ENCODE measurements around the gene CYS1.
"Not testable (repeated sequence)": the region's sequence is repeated elsewhere in the genome, so short reads cannot be mapped to it uniquely, and the experiment has no call there.

Gene CYS1, protein sequence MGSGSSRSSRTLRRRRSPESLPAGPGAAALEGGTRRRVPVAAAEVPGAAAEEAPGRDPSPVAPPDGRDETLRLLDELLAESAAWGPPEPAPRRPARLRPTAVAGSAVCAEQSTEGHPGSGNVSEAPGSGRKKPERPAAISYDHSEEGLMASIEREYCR

GRCh38 chr2:10079870-10080535 lies at the start of gene CYS1:
Gene CYS1 (minus strand): TSS chr2:10080411. CDS start chr2:10080223, 188 bp downstream.
- DNase-seq: no peak

- DNase-seq: no peak
Observed at GRCh38 chr2:10129490-10129889, 49.3 kb upstream of the CYS1 start.

GRCh38 chr2:10128420-10128819 lies 48.2 kb upstream of the CYS1 start:
- DNase-seq: no peak

- DNase-seq: no peak
Observed at GRCh38 chr2:10126632-10127026, 46.4 kb upstream of the CYS1 start.

DNA sequence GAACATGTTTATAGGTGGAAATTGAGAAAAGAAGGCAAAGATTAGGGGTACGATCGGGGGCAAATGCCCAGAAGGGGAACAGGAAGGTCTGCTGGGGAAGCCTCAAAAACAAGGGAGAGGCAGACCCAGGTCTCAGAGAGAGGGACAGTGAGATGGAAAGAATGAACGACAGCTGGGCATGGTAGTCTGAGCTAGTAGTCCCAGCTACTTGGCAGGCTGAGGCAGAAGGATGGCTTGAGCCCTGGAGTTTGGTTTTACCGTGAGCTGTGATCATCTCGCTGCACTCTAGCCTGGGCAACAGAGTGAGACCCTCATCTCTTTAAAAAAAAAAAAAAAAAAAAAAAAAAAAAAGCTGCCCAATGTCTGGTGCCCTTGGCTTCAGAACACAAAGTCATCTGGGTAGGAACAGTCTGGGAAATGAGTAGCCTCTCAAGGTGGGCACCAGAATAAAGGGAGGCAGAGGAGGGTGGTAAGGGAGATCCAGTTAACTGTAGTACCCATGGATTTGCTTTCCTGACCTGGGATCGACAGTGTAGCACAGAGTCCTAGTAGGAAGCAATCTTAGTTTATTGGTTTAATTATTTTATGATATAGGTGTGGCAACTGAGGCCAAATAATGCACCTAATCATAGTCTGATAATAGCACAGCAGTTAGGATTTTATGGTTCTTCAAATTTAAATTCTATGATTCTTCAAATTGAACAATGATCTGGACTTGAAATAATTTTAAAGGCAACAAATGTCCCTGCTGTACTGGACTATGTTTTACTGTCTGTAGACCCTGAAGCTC lies 45.8 kb upstream of the CYS1 start:
- DNase-seq: no peak

DNA sequence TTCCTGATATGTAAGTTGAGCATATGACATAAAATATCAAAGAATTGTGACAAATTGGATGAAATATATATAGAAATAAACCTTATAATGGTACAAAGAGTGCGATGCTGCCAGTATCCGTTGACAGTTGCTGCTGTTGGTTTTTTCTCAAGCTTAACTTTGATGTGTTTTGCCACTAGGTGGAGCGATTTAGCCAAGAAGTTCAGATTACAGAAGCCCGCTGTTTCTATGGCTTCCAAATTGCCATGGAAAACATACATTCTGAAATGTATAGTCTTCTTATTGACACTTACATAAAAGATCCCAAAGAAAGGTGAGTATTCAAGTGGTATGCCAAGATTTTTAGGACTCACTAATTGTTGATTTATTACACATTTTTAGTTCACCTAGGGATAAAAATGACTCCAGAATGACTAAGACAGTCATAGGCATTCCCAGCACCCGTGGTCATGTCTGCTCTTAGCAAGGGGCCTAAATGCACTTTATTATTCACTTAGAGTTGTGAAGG lies 44.4 kb upstream of the CYS1 start:
- no peak for DNase-seq

DNA sequence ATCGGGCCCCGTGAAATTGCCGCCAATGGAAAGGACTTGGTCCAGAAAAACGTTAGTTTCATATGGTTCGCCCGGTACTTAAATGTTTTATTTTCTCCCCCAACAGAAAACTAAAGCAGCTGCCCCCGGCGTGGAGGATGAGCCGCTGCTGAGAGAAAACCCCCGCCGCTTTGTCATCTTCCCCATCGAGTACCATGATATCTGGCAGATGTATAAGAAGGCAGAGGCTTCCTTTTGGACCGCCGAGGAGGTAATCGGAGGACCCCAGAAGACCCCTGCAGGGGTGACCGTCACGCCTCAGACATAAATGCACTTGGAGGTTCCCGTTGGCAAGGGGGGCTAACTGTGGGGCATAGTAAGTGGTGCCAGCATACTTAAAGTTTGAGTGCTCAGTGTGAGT lies 43.1 kb upstream of the CYS1 start:
- DNase-seq: no peak

GRCh38 chr2:10122500-10123280 lies 42.5 kb upstream of the CYS1 start, which contains the start of gene RRM2:
Gene RRM2 (plus strand): TSS chr2:10122739. CDS start chr2:10122799, 60 bp downstream.
- peak; percentile 97 for DNase-seq

GRCh38 chr2:10120877-10121574 lies 40.8 kb upstream of the CYS1 start:
- no peak for DNase-seq

DNA sequence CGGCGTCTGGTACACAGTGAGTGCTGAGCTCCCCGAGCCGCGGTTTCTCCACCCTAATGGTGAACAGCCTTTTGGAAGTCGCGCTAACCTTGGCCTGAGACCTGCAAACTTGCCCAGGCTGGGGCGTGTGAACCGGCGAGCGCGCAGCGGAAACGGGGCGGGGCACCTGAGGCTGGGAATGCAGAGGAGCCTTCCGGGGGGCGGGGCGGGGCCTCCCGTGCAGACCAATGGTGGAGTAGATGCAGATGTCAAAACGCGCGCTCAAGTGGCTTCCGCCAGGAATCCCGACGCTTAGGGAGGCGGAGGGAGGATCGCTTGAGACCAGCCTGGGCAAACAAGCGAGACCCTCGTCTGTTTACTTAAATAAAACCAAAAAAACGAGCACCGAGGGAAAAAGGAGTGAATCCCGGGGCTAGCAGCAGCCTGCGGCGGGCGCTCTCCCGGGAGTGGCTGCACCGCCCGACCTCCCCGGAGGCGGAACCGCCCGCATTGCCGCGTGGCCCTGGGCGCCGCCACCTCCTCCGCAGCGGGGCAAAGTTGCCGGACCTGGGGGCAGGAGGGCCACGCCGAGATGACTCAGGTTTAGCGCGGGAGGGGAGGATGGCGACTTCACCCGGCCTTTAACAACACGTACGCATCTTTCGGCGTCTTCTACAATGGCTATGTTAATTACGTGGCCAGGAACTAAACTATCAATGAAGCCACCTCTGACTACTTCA lies 40.1 kb upstream of the CYS1 start:
- peak; percentile 95 for DNase-seq

DNA sequence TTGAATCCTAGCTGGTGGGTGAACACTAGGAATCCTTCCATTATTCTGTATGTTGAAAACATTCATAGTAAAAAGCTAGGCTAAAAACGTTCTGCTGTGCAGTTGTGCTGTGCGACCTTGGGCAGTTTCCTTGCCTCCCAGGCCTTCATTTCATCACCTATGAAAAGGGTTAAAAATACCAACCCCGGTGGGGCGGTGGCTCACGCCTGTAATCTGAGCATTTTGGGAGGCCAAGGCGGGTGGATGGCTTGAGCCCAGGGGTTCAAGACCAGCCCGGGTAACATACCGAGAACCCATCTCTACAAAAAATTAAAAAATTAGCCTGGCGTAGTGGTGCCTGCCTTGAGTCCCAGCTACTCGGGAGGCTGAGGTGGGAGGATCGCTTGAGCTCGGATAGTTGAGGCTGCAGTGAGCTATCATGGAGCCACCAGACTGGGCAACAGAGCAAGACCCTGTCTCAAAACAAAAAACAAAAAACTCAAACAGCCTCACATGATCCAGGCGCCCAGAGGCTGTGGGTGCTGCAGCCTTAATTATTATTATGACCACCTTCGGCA lies 39.5 kb upstream of the CYS1 start:
- no peak for DNase-seq

- DNase-seq: no peak
Observed at GRCh38 chr2:10119027-10119325, 38.8 kb upstream of the CYS1 start.

DNA sequence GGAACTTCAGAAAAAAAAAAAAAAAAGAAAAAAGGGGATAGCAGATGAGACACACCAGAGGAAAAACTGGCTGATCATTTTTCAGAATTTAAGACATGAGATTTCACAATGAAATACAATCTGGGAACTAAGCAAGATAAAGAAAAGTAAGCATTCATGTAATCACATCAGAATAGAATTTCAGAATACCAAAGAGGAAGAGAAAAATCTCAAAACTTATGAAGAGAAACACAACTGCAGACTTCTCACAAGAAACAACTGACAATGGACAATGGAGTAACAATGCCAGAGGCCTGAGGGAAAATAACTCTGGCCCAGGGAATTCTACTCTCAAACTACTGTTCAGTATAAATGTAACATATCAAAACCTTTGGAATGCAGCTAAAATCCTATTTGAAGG lies 29.1 kb upstream of the CYS1 start:
- no peak for DNase-seq

- DNase-seq: not testable (repeated sequence)
Observed at GRCh38 chr2:10104906-10105305, 24.7 kb upstream of the CYS1 start.

DNA sequence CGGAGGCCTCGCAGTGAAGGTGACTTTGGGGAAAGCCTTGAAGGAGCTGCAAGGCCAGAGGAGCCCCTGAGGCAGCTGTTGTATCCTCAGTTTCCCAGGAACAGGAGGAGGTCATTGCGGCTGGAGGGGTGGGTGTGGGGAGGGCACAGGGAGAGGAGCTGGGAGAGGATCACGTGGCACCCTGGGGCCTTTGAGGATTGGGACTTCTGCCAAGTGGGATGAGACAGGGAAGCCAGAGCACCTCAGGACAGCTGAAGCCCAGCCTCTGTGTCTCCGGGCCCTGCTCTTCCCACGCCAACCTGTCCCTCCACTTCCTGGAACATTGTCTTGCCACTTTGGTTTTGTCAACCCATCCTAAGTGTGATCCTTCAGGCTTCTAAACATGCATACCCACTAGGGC lies 23.0 kb upstream of the CYS1 start:
- no peak for DNase-seq

DNA sequence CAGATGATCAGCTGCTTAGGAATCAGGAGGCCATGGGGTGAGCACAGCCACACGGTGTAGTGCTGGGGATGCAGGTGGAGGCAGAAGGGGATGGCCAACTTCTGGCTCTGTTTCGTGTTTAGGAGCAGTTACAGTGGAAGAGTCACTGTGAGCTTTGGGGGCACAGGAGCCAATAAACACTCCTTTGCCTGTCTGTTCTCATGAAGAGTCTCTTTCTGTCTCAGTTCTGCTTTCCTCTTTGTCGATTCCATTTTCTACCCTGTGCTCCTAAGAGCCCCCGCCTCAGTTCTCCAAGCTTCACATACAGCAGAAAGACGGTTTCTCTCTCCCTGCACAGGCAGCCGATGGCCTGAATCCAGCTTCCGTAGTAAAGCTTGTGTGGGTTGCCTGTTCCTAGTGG lies 21.3 kb upstream of the CYS1 start:
- DNase-seq: no peak

GRCh38 chr2:10097352-10098148 lies 17.3 kb upstream of the CYS1 start:
- no peak for DNase-seq

- DNase-seq: no peak
Observed at GRCh38 chr2:10096641-10097040, 16.4 kb upstream of the CYS1 start.

- no peak for DNase-seq
Observed at GRCh38 chr2:10095175-10095574, 15.0 kb upstream of the CYS1 start.

DNA sequence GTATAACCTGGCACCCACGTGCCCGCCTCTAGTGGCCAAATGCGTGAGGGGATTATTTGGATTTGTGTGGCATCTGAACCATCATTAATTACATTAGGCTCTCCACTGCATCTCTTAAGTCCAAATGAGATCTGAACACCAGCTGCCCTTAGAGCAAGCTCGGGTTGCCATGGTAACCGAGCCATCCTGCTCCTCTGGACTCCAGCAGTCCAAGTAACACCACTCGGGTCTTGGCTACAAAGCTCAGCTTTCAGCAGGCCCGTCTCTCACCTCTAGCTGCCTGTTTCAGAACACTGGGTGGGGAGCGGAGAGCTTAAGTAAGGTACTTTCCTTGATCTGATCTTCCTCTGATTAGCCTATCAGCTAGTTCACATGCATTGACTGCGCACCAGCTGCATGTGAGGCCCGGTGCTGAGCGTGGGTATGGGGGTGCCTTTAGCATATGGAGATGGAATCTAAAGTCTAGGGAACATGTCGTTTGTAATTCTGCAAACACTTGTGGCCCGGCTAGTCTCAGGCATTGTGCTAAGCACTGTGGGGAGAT lies 14.1 kb upstream of the CYS1 start:
- no peak for DNase-seq

DNA sequence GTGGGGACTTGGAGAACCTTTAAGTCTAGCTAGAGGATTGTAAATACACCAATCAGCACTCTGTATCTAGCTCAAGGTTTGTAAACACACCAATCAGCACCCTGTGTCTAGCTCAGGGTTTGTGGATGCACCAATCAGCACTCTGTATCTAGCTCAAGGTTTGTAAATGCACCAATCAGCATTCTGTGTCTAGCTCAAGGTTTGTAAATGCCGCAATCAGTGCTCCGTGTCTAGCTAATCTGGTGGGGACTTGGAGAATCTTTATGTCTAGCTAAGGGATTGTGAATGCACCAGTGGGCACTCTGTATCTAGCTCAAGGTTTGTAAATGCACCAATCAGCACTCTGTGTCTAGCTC lies 11.7 kb upstream of the CYS1 start:
- not testable (repeated sequence) for DNase-seq
